NCI-H1436 treated with DMSO at 0.1 percent for 48 hours (cell line): ENCODE data around the gene SPDL1.

ENCODE experiments used
- DNase-seq: peaks from one replicate; lab custom pipeline; 2025; lab: John Stamatoyannopoulos, UW

SPDL1 gene

DNA sequence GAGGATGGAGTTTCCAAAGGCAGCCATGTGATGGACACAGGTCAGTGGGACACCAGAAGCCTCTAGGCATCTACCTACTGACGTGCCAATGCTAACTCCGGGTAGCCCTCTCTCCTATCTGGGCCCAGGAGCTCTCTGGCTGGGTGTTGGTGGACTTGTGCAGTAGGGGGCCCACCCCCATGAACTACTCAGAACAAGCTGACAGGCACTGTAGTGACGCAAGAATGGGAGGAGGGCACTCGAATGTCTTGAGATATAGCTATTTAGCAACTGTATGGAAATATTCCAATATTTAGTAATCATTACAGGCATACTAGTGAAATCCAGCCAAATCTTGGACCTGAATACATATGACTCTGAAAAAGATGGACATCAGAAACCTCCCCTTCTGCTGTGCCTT lies 47.8 kb downstream of the SPDL1 start:
- DNase-seq = no peak

DNA sequence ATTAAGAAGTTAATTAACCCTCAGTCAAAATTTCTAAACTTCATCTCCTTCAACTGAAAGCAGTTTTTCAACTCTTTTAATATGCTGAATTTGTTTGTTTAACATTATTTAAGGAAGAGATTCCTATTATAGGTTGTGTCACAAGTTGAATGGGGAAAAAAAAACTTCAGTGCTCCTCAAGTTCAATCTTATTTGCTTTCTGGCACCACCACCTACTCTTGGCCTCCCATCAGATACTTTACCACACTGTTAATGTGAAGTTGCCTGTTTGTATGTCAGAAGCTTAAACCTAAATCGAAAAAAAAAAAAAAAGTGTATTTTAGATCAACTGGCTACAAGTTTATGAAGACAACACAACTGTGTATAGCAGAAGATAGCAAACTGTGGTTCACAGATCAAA lies 49.4 kb downstream of the SPDL1 start:
- no peak for DNase-seq

DNA sequence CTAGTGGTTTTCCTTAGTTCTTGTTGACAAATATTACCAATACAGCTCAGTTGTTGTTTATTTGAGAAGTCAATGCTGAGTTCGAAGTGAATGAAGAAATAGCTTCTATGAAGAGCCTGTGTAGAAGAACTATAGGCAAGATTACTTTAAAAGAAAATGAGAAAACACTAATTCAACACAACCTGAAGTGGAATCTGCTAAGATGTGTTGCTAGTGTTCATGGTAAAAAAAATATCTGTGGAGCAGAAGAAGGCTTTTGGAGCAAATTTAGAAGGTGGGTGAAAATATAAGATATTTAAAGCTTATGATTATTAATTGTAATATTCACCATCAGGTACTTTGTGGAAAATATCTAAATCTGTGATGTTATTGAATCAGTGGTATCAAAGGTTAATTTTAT lies 51.0 kb downstream of the SPDL1 start:
- DNase-seq = no peak

DNA sequence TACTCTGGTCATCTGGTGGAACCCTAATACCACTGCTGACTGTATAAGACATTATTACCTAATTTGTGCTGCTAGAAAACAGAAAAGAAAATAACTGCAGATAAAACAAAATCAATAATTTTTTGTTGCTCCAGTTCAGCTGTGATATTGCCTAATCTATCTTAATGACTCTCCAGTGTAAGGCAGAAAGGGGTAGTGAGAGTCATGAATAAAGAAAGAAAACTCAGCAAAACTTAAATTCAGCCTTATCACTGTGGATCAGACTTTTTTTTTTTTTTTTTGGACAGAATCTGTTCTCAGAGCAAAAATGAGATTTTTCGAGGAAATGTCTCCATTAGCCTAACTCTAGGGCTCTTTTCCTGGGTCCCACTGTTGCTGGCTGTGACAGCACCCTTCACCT lies 52.4 kb downstream of the SPDL1 start:
- DNase-seq = no peak

DNA sequence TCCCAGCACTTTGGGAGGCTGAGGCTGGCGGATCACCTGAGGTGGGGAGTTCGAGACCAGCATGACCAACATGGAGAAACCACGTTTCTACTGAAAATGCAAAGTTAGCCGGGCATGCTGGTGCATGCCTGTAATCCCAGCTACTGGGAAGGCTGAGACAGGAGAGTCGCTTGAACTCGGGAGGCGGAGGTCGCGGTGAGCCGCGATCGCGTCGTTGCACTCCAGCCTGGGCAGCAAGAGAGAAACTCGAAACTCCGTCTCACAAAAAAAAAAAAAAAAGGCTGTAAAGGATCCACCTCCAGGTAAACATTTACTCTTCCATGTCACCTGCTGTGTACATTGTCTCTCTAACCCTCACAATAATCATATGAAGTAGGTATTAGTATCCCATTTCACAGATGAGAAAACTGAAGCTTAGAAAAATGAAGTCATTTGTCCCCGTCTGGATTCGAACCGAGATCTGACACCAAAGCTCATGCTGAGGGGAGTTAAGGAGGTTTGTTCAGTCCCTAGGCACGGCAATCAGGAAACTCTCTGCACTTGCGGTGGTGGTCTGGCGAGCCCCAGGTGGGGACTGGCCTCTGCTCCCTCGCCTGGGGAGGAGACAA lies 53.0 kb downstream of the SPDL1 start:
- DNase-seq = no peak

DNA sequence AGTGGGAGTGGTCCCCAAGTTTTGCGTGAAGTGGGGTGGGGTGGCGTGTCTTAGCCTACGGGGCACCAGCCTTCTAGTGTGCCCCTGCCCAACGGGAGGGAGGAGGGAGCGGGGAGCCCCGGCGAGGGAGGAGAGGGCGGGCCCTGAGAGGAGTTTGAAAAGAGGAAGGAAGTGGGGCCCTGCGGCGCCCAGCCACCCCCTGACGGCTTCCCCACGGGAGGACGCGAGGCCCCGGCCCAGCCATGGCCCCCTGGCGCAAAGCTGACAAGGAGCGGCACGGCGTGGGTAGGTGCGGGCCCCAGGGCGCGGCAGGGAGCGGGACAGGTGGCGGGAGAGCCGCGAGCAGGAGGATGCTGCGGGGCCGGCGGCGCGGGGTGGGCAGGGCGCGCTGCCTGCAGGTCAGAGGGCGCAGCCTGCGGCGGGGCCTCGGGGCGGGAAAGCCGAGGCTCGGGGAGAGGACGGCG lies 53.5 kb downstream of the SPDL1 start, which contains the start of gene DOCK2:
DOCK2 (plus strand) TSS at position 191 of the 464 bp plus-strand sequence; CDS start at position 243, 52 bp downstream.
- DNase-seq = no peak

DNA sequence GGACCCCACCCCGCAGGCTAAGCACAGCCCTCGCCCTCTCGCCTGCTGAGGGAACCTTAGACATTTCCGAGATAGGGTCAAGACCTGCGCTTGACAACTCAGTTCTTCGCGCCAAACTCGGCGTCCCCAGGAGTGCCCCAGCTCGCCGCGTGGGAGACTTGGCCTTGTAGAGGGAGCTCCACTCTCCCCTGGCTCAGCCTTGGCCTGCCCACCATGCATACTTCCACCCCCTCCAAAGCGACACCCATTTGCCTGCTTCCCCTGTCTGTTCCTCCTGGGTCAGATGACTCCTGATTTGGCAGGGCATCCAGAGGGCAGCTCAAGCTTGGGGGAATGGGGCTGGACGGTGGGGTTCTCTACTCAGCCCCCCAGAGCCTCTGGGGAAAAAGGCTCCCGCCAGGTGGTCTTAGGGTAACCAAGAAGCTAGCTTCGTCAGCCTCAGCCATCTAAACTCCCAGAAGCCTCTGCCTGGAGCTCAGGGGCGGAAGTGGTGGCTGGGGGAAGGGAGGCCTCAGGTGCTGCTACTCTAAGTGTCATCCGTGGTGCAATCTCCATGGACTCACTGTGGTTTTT lies 54.1 kb downstream of the SPDL1 start:
- no peak for DNase-seq

DNA sequence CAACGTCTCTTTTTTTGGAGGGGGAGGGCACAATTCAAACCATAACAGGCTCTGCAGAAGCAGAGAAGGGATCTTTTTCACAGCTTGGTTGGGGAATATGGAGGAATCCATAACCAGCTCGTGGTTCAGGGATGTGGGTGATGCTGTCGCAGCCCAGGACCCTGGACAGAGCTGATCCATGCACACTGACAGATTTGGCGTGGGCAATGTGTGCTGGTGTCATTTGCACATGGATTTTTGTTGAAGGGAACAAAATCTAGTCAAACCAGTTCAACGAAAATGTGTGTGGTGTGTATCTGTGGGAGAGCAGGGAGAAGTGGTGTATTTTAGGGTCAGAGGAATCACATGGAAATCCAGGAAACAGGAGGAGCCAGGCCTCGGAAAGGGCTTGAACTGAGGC lies 57.7 kb downstream of the SPDL1 start:
- no peak for DNase-seq

DNA sequence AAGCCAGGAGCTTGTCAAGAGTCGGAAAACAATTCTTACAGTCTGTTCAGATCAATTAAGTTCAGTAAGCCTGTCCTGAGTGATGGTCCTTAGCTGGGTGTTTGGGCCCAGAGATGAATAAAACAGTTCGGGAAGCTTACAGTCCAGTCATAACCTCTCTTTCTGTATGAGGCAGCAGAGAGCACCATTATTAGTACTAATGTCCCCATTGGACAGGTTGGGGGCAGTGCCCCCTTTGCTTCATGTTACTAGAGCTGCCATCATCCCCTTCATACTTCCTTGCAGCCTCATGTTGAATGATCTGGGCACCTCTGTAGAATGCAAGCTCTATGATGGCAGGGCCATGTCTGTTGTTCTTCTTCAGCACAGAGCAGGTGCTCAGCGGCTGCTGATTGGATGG lies 63.3 kb downstream of the SPDL1 start:
- DNase-seq = no peak

DNA sequence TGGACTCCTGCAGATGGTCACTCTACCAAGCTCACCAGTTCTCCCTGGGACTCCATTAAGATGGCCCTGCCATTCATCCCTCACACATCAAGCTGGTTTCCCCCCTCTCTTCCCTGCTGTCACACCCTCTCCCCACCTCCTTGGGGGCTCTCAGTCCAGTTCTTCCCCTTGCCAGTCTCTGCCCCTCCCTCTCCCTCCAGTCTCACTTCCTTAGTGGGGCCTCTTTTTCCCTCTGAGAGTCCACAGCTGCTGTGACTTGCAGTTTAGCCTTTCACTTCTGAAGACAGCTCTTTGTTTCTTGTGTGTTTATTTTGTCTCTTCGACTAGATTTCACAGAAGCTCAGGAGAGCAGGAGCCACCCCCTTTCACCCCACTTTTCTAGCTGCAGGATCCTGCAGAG lies 64.0 kb downstream of the SPDL1 start:
- no peak for DNase-seq

DNA sequence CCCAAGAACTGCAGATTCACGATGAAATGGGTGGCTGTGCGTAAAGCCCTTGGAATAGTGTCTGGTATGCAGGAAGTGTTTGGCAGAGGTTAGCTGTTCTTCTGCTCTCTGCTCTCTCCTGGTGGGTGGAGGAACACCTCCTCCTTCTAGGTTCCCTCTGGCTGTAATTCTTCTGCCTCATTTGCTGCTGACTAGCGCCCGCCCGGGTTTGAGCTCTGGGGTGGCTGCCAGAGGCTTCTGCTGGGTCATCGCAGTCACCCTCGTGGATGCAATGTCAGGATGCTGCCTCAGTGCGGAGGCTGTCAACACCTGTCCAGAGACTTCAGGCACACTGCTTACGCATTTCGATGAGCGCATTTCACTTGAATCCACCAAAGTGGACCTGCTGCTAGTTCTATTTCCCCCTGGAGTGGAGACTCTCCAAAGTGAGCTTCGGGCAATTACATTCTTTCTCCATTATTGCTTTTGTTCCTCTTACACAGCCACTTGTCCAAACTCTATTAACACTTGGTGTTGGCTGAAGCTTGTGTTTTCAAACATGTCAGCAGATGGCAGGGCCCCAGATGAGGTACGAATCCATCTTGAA lies 65.2 kb downstream of the SPDL1 start:
- no peak for DNase-seq

DNA sequence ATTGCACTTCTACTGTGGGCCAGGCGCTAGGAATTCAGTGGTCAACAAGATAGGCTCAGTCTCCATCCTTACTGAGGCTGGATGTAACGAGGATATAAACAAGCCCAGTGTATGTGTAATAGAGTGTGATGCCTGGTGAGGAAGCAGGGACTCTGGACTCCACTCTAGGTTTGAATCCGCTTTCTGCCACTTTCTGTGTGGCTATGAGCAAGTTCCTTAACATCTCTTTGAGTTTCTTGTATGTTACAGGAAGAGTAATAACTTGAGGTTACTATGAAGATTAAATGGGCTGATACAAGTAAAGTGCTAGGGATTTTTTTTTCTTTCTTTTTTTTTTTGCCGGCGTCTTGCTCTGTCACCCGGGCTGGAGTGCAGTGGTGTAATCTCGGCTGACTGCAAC lies 65.9 kb downstream of the SPDL1 start:
- DNase-seq = no peak

DNA sequence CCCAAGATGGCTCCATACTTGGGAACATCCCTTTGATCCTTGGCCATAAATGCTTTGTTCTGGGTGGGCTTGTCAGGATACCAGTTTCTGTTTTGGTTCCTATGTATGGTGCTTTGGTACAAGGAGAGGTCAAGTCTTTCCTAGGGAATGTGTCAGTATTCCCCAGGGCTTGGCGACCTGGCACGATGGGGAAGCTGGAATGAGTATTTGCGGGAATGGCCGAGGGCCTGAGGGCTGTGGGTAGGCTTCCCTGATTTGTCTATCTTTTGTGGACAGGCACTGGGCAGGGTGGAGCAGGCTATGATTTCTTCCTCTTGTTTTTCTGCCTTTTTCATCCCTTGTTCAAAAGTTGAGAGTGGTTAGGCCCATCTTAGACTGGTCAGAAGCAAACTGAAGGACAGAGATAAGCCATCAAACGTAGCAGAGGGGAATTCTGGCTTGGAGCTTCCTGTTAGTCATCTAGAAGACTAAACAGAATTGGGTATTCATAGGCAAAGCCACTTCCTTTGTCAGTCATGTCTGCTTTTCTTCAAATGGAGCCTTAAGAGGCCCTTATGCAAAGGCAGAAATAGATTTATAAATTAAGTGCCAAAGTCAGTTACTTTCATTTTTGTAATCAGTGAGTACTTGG lies 67.2 kb downstream of the SPDL1 start:
- no peak for DNase-seq

DNA sequence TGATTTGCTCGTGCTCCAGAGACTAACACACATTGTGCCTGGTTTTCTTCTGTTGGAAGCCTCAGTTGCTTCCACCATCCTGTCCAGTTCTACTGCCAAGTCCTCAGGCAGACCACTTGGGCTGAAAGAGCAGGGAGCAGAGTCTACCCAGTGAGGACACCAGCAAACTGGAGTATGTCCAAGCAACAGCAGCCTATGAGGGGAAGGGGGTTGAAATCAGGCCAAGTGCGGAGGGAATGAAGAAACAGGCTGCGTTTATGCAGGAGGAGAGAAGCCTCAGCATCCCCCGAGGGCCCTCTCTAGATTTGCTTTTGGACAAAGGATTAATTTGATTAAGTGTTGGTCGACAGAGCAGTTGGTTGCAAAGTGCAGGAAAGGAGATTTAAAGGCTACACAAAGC lies 68.0 kb downstream of the SPDL1 start:
- no peak for DNase-seq

DNA sequence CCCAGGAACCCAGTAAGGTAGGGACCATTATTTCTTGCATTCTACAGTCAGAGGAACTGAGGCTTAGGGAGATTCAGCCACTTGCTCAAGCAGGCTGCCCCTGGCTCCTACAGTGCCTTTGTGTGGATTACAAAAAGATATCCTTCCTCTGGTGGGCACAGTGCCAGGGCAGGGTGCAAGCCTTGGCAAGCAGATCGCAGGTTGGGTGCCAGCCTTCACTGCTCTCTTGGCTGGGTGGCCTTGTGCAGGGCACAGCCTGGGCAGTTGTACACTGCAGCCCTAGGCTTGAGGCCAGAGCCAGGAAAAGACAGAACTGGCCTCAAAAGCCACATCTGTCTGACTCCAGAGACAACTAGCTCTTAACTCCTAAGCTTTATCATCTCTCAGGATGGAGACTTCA lies 68.5 kb downstream of the SPDL1 start:
- no peak for DNase-seq

DNA sequence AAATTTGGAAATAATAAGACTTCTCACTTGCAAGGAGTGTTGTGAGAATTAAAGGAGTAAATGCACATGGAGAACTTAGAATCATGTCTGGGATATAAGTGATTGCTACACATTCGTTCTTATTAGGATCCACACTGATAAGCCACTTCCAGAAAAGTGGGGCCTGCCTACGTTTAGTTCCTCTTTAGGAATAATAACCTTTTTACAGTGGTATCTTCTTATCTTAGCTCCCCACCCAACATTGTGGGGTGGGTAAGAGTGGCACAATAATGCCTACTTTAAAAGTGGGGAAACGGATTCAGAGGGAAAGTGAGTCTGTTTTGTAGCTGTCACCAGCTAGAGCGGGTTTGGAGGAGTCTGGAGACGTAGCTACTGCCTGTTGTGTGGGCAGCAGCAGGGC lies 69.5 kb downstream of the SPDL1 start:
- DNase-seq = no peak
